Heart right ventricle (tissue), 16 donors: ENCODE data around the gene DNAJC24. TPM values are rescaled to one million over a fixed set of nuclear protein-coding genes. Genes with fewer than 3 reads are reported as not detected.

Source experiments
- ATAC-seq, 8 donors: fragments of 200-7000 bp; cut with Tn5 transposase; one replicate each; pipeline ENCODE4 v1.9.1; 2020; ENCODE audit warnings: mild to moderate bottlenecking in 8 of 8, moderate library complexity in 8 of 8, moderate number of reproducible peaks in 1 of 8
- DNase-seq, 2 donors: peaks; one replicate each; pipeline ENCODE4 v3.0.0-alpha.2; 2020
- H3K27ac ChIP-seq, 10 donors: fragments of 200-600 bp; sonication (generic) in 2 of 10; one replicate each; pipeline versions ENCODE4 v1.5.0 to v1.8.0; 2020 to 2022; ENCODE audit warnings: mild to moderate bottlenecking in 3 of 10
- H3K27me3 ChIP-seq, 7 donors: fragments of 200-600 bp; one replicate each; pipeline ENCODE4 v1.8.0; 2021 to 2022; ENCODE audit warnings: mild to moderate bottlenecking in 2 of 7
- H3K36me3 ChIP-seq, 9 donors: fragments of 200-600 bp; sonication (generic) in 1 of 9; one replicate each; pipeline versions ENCODE4 v1.5.0 to v1.8.0; 2020 to 2022; ENCODE audit warnings: mild to moderate bottlenecking in 2 of 9
- H3K4me1 ChIP-seq, 9 donors: fragments of 200-600 bp; sonication (generic) in 1 of 9; one replicate each; pipeline versions ENCODE4 v1.5.0 to v1.8.0; 2020 to 2022; ENCODE audit warnings: mild to moderate bottlenecking in 4 of 9
- H3K4me3 ChIP-seq, 10 donors: fragments of 200-600 bp; sonication (generic) in 2 of 10; one replicate each; pipeline versions ENCODE4 v1.5.0 to v1.8.0; 2020 to 2022; ENCODE audit warnings: mild to moderate bottlenecking in 7 of 10, moderate library complexity in 2 of 10
- H3K9me3 ChIP-seq, 11 donors: fragments of 200-600 bp in 10 of 11; sonication (generic) in 2 of 11; one replicate each; pipeline versions ENCODE4 v1.5.0 to v1.8.0; 2013 to 2022; ENCODE audit warnings: mild to moderate bottlenecking in 2 of 11, control low read depth in 1 of 11, moderate library complexity in 1 of 11
- WGBS, 2 donors: extraction: QIAGEN DNeasy Blood & Tissue Kit; methylation state at CpG; one replicate each; pipeline ENCODE4 v1.1.7; 2013; ENCODE audit warnings: inconsistent platforms in 1 of 2; 5-methylcytosine and 5-hydroxymethylcytosine counted together
- intact Hi-C, 10 donors: fragments of 100-400 bp; cut with DNase I; formaldehyde crosslinking; loops; one replicate each; pipeline versions ENCODE4 v1.11.1 to v1.14.2; 2022
- polyA plus RNA-seq, 2 donors: library from polyadenylated mRNA; stranded (reverse); fragments of 200-250 nt; gene quantifications; one replicate each; pipeline ENCODE4 v1.2.3, GENCODE V29; 2013
- total RNA-seq, 10 donors: library from RNA; stranded (reverse); fragmentation: NEBNext Ultra II Directional in 3 of 10; extraction: Animal tissue kit (Norgen Biotek cat#: 25700) in 3 of 10; gene quantifications; one replicate each; pipeline versions ENCODE4 v1.2.1 to v1.2.4, GENCODE V29; 2021 to 2023
- TF ChIP-seq, protein P1 (sequence below), 9 donors: fragments of 200-600 bp; sonication (generic) in 2 of 9; IDR thresholded peaks; one replicate each; pipeline versions ENCODE4 v1.5.0 to v1.8.0; 2021 to 2022; ENCODE audit warnings: antibody characterized with exemption in 9 of 9, mild to moderate bottlenecking in 5 of 9, moderate library complexity in 1 of 9
- donor health status: Arrhythmogenic right ventricular cardiomyopathy.
- donor health status: ischemic (EF 13 %, LVEDD 7.1; RV severe dilation, severe dysfunction).
- donor health status: healthy with polysubstance abuse.
- donor health status: DM: no; HTN: yes; CAD: no.
- donor health status: DM: no; HTN: no; CAD: no.
- donor health status: ischemic (EF 25% LVEDD 6.9; RV normal size, moderate dysfunction).
- donor health status: ischemic (EF 25% LVEDD 5.7; RV mildly dilated, moderate dysfunction).
- donor health status: healthy.
- donor health status: DM: yes; HTN: yes; CAD: no.
- donor health status: Ischemic cardiomyopathy.
- donor health status: ischemic (EF 35%, LVEDD 5.7; RV mildly dilated, moderate dysfunction).
- donor health status: nonischemic (EF 11% LVEDD 7.7; RV severe dilation, severe dysfunction).
- donor health status: DM: yes; HTN: yes; CAD: no.
- donor health status: PGD.
- donor health status: ischemic (EF 29% LVEDD 5.4; RV normal size, mild dysfunction).
- donor health status: nonischemic (EF 23%, LVEDD 6.1; RV moderate dilation, normal function).

Gene DNAJC24
- total and polyA plus RNA-seq, 12 donors = 2.9 to 23.2 (median 15.5) TPM

GRCh38 chr11:31441296-31441695 lies 71.6 kb downstream of the DNAJC24 start:
- Histone ChIP-seq H3K27me3 (no peaks in the 10 kb centered on the region), H3K4me3 (no peak overlapping the region), H3K27ac (no peak overlapping the region), H3K9me3 (no peaks in the 10 kb centered on the region), H3K4me1 (no peaks in the 10 kb centered on the region), H3K36me3 (no peaks in the 10 kb centered on the region)
- ATAC-seq (no peak), DNase-seq (no peak)
- TF ChIP-seq, protein P1, sequence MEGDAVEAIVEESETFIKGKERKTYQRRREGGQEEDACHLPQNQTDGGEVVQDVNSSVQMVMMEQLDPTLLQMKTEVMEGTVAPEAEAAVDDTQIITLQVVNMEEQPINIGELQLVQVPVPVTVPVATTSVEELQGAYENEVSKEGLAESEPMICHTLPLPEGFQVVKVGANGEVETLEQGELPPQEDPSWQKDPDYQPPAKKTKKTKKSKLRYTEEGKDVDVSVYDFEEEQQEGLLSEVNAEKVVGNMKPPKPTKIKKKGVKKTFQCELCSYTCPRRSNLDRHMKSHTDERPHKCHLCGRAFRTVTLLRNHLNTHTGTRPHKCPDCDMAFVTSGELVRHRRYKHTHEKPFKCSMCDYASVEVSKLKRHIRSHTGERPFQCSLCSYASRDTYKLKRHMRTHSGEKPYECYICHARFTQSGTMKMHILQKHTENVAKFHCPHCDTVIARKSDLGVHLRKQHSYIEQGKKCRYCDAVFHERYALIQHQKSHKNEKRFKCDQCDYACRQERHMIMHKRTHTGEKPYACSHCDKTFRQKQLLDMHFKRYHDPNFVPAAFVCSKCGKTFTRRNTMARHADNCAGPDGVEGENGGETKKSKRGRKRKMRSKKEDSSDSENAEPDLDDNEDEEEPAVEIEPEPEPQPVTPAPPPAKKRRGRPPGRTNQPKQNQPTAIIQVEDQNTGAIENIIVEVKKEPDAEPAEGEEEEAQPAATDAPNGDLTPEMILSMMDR (IDR thresholded peaks at IDR 0.05) = no peak
- intact Hi-C loops = no loop called here

DNA sequence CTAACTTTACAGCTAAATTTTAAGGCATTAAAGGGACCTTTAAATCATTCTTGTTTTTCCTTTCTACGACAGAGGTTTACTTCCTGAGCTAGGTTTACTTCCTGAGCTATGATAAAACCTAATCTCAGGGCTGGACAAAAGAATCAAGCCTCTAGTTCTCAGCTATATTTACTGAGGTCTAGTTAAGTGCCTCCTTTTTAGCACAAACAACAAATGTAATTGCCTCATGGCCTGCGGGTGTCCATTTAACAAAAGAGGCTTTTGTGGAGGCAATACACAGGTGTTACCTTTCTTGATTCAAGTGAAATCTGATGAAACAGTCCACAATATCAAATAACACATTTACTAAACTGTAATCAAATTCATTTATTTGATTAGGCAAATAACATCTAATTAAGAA lies 72.4 kb downstream of the DNAJC24 start:
- no peak overlapping the region for H3K4me3 ChIP-seq
- H3K4me1 ChIP-seq = no peaks in the 10 kb centered on the region
- intact Hi-C loops = no loop called here
- WGBS, 2 donors = 64 to 68% methylated on average over 2 of the region's 2 CpGs
- no peaks in the 10 kb centered on the region for H3K27me3 ChIP-seq
- H3K36me3 ChIP-seq = peaks cover 0 to 3% (median 0%) of the 10 kb centered on the region in 9 donors
- no peaks in the 10 kb centered on the region for H3K9me3 ChIP-seq
- no peak for ATAC-seq
- TF ChIP-seq, protein P1 (IDR thresholded peaks at IDR 0.05) = no peak
- DNase-seq = no peak
- H3K27ac ChIP-seq = no peak overlapping the region

- Histone ChIP-seq H3K36me3 (peaks cover 0 to 20% (median 0%) of the 10 kb centered on the region in 9 donors), H3K27me3 (no peaks in the 10 kb centered on the region), H3K27ac (no peak overlapping the region), H3K9me3 (no peaks in the 10 kb centered on the region), H3K4me1 (no peaks in the 10 kb centered on the region), H3K4me3 (no peak overlapping the region)
- intact Hi-C loops = no loop called here
- TF ChIP-seq, protein P1 (IDR thresholded peaks at IDR 0.05) = no peak
- 83 to 87% methylated on average over 3 of the region's 3 CpGs for WGBS, 2 donors
- ATAC-seq = no peak
- DNase-seq = no peak
Measured at GRCh38 chr11:31443802-31444201, 74.1 kb downstream of the DNAJC24 start.

GRCh38 chr11:31445621-31446020 lies 76.0 kb downstream of the DNAJC24 start:
- intact Hi-C loops = no loop called here
- ATAC-seq = no peak
- 97 to 98% methylated on average over 4 of the region's 4 CpGs for WGBS, 2 donors
- Histone ChIP-seq H3K4me1 (no peaks in the 10 kb centered on the region), H3K4me3 (no peak overlapping the region), H3K36me3 (peaks cover 0 to 25% (median 0%) of the 10 kb centered on the region in 9 donors), H3K27me3 (no peaks in the 10 kb centered on the region), H3K9me3 (no peaks in the 10 kb centered on the region), H3K27ac (no peak overlapping the region)
- no peak for DNase-seq
- TF ChIP-seq, protein P1 (IDR thresholded peaks at IDR 0.05) = no peak
